Tibial artery (tissue), 4 donors: ENCODE data around the gene ITGA4.

ENCODE experiments used
- DNase-seq, 2 donors: peaks; one replicate each; pipeline ENCODE4 v3.0.0-alpha.2; 2019
- H3K27ac ChIP-seq, 2 donors: fragments of 200-600 bp; sonication (generic) in 1 of 2; 1 replicate in 1 of 2; 2 replicates in 1 of 2; pipeline ENCODE4 v1.5.1; 2018 to 2019; ENCODE audit warnings: mild to moderate bottlenecking in 1 of 2
- H3K27me3 ChIP-seq, 2 donors: fragments of 200-600 bp; sonication (generic) in 1 of 2; one replicate each; pipeline versions ENCODE4 v1.5.1 to v1.6.0; 2016 to 2019
- H3K36me3 ChIP-seq, 3 donors: fragments of 200-600 bp; sonication (generic) in 2 of 3; one replicate each; pipeline ENCODE4 v1.5.1; 2016 to 2019; ENCODE audit warnings: mild to moderate bottlenecking in 2 of 3
- H3K4me1 ChIP-seq, 4 donors: fragments of 200-600 bp; sonication (generic) in 2 of 4; 1 replicate in 3 of 4; 2 replicates in 1 of 4; pipeline ENCODE4 v1.5.1; 2016 to 2019
- H3K4me3 ChIP-seq, 2 donors: fragments of 200-600 bp; sonication (generic) in 1 of 2; 1 replicate in 1 of 2; 2 replicates in 1 of 2; pipeline ENCODE4 v1.5.1; 2018 to 2019; ENCODE audit warnings: mild to moderate bottlenecking in 2 of 2
- H3K9me3 ChIP-seq, 3 donors: fragments of 200-600 bp; sonication (generic) in 1 of 3; one replicate each; pipeline ENCODE4 v1.5.1; 2016 to 2019
- CTCF ChIP-seq, 2 experiments: fragments of 200-600 bp in 1 of 2; fragments of 450-650 bp in 1 of 2; IDR thresholded peaks; one replicate each; pipeline ENCODE4 v1.5.1; 2017 to 2019; ENCODE audit warnings: antibody characterized with exemption in 2 of 2, mild to moderate bottlenecking in 1 of 2, moderate library complexity in 1 of 2
- intact Hi-C: fragments of 100-400 bp; cut with DNase I; formaldehyde crosslinking; loops from one replicate; pipeline ENCODE4 v1.15.0; 2023; ENCODE audit warnings: low total_unique reads

The ITGA4 gene

GRCh38 chr2:181520253-181520652 lies 63.1 kb downstream of the ITGA4 start:
- Histone ChIP-seq H3K27me3 (no peaks in the 10 kb centered on the region), H3K36me3 (no peaks in the 10 kb centered on the region), H3K4me3 (no peak overlapping the region), H3K9me3 (no peaks in the 10 kb centered on the region), H3K4me1 (no peaks in the 10 kb centered on the region), H3K27ac (no peak overlapping the region)
- intact Hi-C loops = no loop called here
- no peak for TF ChIP-seq CTCF (IDR thresholded peaks at IDR 0.05)
- DNase-seq = no peak

DNA sequence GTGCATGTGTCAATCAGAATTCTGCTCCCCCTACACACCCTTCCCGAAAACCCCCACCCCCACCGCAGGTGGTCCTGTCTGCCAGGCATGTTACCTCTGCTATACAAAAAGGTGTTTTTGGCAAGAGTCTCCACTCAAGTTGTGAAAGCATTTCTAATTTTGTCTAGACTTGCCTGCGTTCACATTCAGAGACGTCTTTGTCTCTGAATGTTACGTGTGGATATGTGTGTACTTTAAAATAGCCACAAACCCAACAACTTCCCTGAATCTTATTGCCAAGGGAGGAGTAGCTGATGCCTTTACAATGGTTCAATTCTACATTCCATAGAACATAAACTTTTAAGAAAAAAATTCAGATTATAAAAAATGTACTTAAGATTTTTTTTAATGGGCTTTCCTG lies 66.6 kb downstream of the ITGA4 start:
- no peak overlapping the region for H3K4me3 ChIP-seq
- no peak for DNase-seq
- no peaks in the 10 kb centered on the region for H3K4me1 ChIP-seq
- no peaks in the 10 kb centered on the region for H3K9me3 ChIP-seq
- no peaks in the 10 kb centered on the region for H3K27me3 ChIP-seq
- no peaks in the 10 kb centered on the region for H3K36me3 ChIP-seq
- TF ChIP-seq CTCF (IDR thresholded peaks at IDR 0.05) = no peak
- H3K27ac ChIP-seq = no peak overlapping the region
- intact Hi-C loops = no loop called here

GRCh38 chr2:181526014-181526413 lies 68.8 kb downstream of the ITGA4 start:
- intact Hi-C loops = no loop called here
- no peaks in the 10 kb centered on the region for H3K9me3 ChIP-seq
- no peaks in the 10 kb centered on the region for H3K4me1 ChIP-seq
- TF ChIP-seq CTCF (IDR thresholded peaks at IDR 0.05) = no peak
- DNase-seq = no peak
- no peak overlapping the region for H3K27ac ChIP-seq
- no peaks in the 10 kb centered on the region for H3K27me3 ChIP-seq
- no peaks in the 10 kb centered on the region for H3K36me3 ChIP-seq
- H3K4me3 ChIP-seq = no peak overlapping the region

DNA sequence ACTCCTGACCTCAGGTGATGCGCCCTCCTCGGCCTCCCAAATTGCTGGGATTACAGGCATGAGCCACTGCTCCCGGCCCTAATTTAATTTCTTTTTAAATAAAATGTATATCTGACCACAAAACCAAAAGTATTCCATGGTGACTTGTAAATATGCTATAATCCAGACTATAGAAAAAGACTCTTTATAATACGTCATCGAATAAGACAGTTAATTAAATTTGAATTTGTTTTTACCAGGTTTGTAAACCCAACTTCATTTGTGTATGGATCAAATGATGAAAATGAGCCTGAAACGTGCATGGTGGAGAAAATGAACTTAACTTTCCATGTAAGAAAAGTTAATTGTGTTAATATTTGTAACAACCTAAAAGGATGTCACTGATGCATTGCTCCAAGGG lies 69.9 kb downstream of the ITGA4 start:
- no peak for TF ChIP-seq CTCF (IDR thresholded peaks at IDR 0.05)
- no peak overlapping the region for H3K27ac ChIP-seq
- no peak overlapping the region for H3K4me3 ChIP-seq
- no peak for DNase-seq
- intact Hi-C loops = no loop called here
- H3K4me1 ChIP-seq = no peaks in the 10 kb centered on the region
- no peaks in the 10 kb centered on the region for H3K36me3 ChIP-seq
- no peaks in the 10 kb centered on the region for H3K9me3 ChIP-seq
- no peaks in the 10 kb centered on the region for H3K27me3 ChIP-seq

- intact Hi-C loops = no loop called here
- Histone ChIP-seq H3K36me3 (no peaks in the 10 kb centered on the region), H3K4me3 (no peak overlapping the region), H3K4me1 (no peaks in the 10 kb centered on the region), H3K9me3 (no peaks in the 10 kb centered on the region), H3K27me3 (no peaks in the 10 kb centered on the region), H3K27ac (no peak overlapping the region)
- no peak for DNase-seq
- no peak for TF ChIP-seq CTCF (IDR thresholded peaks at IDR 0.05)
These were observed 71.3 kb downstream of the ITGA4 start for GRCh38 chr2:181528441-181528840.

- DNase-seq = no peak
- no peak overlapping the region for H3K27ac ChIP-seq
These were observed 79.5 kb downstream of the ITGA4 start for GRCh38 chr2:181536730-181537129.

More at GRCh38 chr2:181536730-181537129, 79.5 kb downstream of the ITGA4 start:
- H3K4me1 ChIP-seq = no peaks in the 10 kb centered on the region
- no peaks in the 10 kb centered on the region for H3K9me3 ChIP-seq
- no peaks in the 10 kb centered on the region for H3K27me3 ChIP-seq
- no peaks in the 10 kb centered on the region for H3K36me3 ChIP-seq
- TF ChIP-seq CTCF (IDR thresholded peaks at IDR 0.05) = no peak
- H3K4me3 ChIP-seq = no peak overlapping the region
- intact Hi-C loops = no loop called here
